DND-41 (cell line): ENCODE measurements around the gene DDX27.

Experiments
- EZH2 ChIP-seq: IDR thresholded peaks from 3 replicates; pipeline ENCODE4 v1.6.1; 2012; ENCODE audit warnings: borderline replicate concordance, low read depth, mild to moderate bottlenecking, moderate library complexity, low read length, inconsistent platforms; ENCODE audit not compliant: severe bottlenecking
- TF ChIP-seq, protein P1 (sequence below): IDR thresholded peaks from 2 replicates; pipeline ENCODE4 v1.5.1; 2012; ENCODE audit warnings: borderline replicate concordance, low read length, moderate library complexity, mild to moderate bottlenecking; ENCODE audit not compliant: poor library complexity, severe bottlenecking; ENCODE audit errors: extremely low read depth

- TF ChIP-seq, protein P1, sequence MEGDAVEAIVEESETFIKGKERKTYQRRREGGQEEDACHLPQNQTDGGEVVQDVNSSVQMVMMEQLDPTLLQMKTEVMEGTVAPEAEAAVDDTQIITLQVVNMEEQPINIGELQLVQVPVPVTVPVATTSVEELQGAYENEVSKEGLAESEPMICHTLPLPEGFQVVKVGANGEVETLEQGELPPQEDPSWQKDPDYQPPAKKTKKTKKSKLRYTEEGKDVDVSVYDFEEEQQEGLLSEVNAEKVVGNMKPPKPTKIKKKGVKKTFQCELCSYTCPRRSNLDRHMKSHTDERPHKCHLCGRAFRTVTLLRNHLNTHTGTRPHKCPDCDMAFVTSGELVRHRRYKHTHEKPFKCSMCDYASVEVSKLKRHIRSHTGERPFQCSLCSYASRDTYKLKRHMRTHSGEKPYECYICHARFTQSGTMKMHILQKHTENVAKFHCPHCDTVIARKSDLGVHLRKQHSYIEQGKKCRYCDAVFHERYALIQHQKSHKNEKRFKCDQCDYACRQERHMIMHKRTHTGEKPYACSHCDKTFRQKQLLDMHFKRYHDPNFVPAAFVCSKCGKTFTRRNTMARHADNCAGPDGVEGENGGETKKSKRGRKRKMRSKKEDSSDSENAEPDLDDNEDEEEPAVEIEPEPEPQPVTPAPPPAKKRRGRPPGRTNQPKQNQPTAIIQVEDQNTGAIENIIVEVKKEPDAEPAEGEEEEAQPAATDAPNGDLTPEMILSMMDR: no peak
- TF ChIP-seq EZH2: no peak
Observed at GRCh38 chr20:49259799-49260198, 40.6 kb downstream of the DDX27 start.
